IMR-90 (cell line): ENCODE data around the gene AXIN2. TPM values are rescaled to one million over a fixed set of nuclear protein-coding genes. Genes with fewer than 3 reads are reported as not detected.

Experiments
- ATAC-seq: fragments of 200-7000 bp; cut with Tn5 transposase; 2 replicates; pipeline ENCODE4 v1.9.1; 2020; ENCODE audit warnings: low read depth, mild to moderate bottlenecking, moderate library complexity
- BruUV-seq: library from RNA; stranded (reverse); fragments of 400-500 nt; replicated peaks from 2 replicates; lab custom pipeline; 2021; lab: Mats Ljungman, UMichigan
- CTCF ChIA-PET: fragments of 300-600 bp; formaldehyde crosslinking; extraction: SDS; loops from one replicate; lab custom pipeline; 2021; ENCODE audit warnings: antibody characterized with exemption; lab: Yijun Ruan, JAX
- POLR2A ChIA-PET: fragments of 300-600 bp; sonication (Branson Sonifier 250); formaldehyde crosslinking; loops from one replicate; lab custom pipeline; 2022; ENCODE audit warnings: antibody characterized with exemption; ENCODE audit not compliant: unreplicated experiment; lab: Charles Lee
- DNase-seq: peaks from one replicate; pipeline ENCODE4 v3.0.0; 2013
- H2AFZ ChIP-seq: replicated peaks from 2 replicates; pipeline ENCODE3; 2013; ENCODE audit warnings: low read length, mild to moderate bottlenecking; ENCODE audit not compliant: poor library complexity
- H2AK5ac ChIP-seq: 2 replicates; pipeline ENCODE4 v1.6.1; 2013; ENCODE audit warnings: low read depth, low read length, inconsistent platforms
- H2AK9ac ChIP-seq: replicated peaks from 2 replicates; pipeline ENCODE3; 2013; ENCODE audit warnings: mild to moderate bottlenecking, low read depth, low read length, moderate library complexity; ENCODE audit not compliant: poor library complexity
- H2BK120ac ChIP-seq: 2 replicates; pipeline ENCODE4 v1.6.1; 2013; ENCODE audit warnings: low read depth, low read length, inconsistent platforms
- H2BK15ac ChIP-seq: 3 replicates; pipeline ENCODE4 v1.6.1; 2013; ENCODE audit warnings: low read depth, low read length, inconsistent platforms
- H2BK20ac ChIP-seq: 2 replicates; pipeline ENCODE4 v1.6.1; 2013; ENCODE audit warnings: low read depth, mild to moderate bottlenecking, inconsistent platforms, low read length, moderate library complexity
- H2BK5ac ChIP-seq: 2 replicates; pipeline ENCODE4 v1.6.1; 2013; ENCODE audit warnings: mild to moderate bottlenecking, low read depth, low read length, inconsistent platforms; ENCODE audit not compliant: poor library complexity, severe bottlenecking
- H3K14ac ChIP-seq: replicated peaks from 2 replicates; pipeline ENCODE4 v1.6.1; 2013; ENCODE audit warnings: low read depth, low read length, inconsistent platforms
- H3K18ac ChIP-seq: 2 replicates; pipeline ENCODE4 v1.6.1; 2013; ENCODE audit warnings: low read depth, low read length, control low read depth
- H3K23ac ChIP-seq: 2 replicates; pipeline ENCODE4 v1.6.1; 2013; ENCODE audit warnings: low read depth, low read length, inconsistent platforms
- H3K27ac ChIP-seq: 2 replicates; pipeline ENCODE4 v1.5.1; 2013; ENCODE audit warnings: mild to moderate bottlenecking, control low read depth, low read length; ENCODE audit not compliant: insufficient read depth
- H3K27me3 ChIP-seq: 2 replicates; pipeline ENCODE4 v1.6.1; 2013; ENCODE audit warnings: low read length; ENCODE audit not compliant: control insufficient read depth, insufficient read depth
- H3K36me3 ChIP-seq: 2 replicates; pipeline ENCODE4 v1.6.1; 2013; ENCODE audit warnings: low read length, mixed read lengths; ENCODE audit not compliant: control insufficient read depth, insufficient read depth
- H3K4ac ChIP-seq: 2 replicates; pipeline ENCODE4 v1.6.1; 2013; ENCODE audit warnings: low read depth, low read length, inconsistent platforms
- H3K4me1 ChIP-seq: 2 replicates; pipeline ENCODE4 v1.6.1; 2013; ENCODE audit warnings: low read length, mixed read lengths; ENCODE audit not compliant: control insufficient read depth, insufficient read depth
- H3K4me2 ChIP-seq: 2 replicates; pipeline ENCODE4 v1.6.1; 2013; ENCODE audit warnings: low read depth, mild to moderate bottlenecking, control low read depth, low read length, moderate library complexity
- H3K4me3 ChIP-seq: 2 replicates; pipeline ENCODE4 v1.5.1; 2013; ENCODE audit warnings: low read depth, mild to moderate bottlenecking, control low read depth, low read length, moderate library complexity; ENCODE audit not compliant: insufficient read depth
- H3K56ac ChIP-seq: 2 replicates; pipeline ENCODE4 v1.6.1; 2013; ENCODE audit warnings: low read length, inconsistent platforms; ENCODE audit not compliant: insufficient read depth; ENCODE audit errors: extremely low read depth
- H3K79me1 ChIP-seq, 2 experiments: 2 replicates each; pipeline ENCODE4 v1.6.1; 2013; ENCODE audit warnings: low read length in 2 of 2, inconsistent platforms in 1 of 2, low read depth in 1 of 2
- H3K9ac ChIP-seq: 2 replicates; pipeline ENCODE4 v1.6.1; 2013; ENCODE audit warnings: low read depth, low read length, control low read depth
- H3K9me1 ChIP-seq: 2 replicates; pipeline ENCODE4 v1.6.1; 2013; ENCODE audit warnings: low read length, inconsistent platforms; ENCODE audit not compliant: insufficient read depth
- H3K9me3 ChIP-seq: 2 replicates; pipeline ENCODE4 v1.6.1; 2013; ENCODE audit warnings: low read length; ENCODE audit not compliant: control insufficient read depth, insufficient read depth
- H4K20me1 ChIP-seq: 2 replicates; pipeline ENCODE4 v1.6.1; 2013; ENCODE audit warnings: low read length, inconsistent platforms; ENCODE audit not compliant: insufficient read depth
- H4K5ac ChIP-seq: 2 replicates; pipeline ENCODE4 v1.6.1; 2013; ENCODE audit warnings: mild to moderate bottlenecking, low read depth, low read length, control low read depth
- H4K8ac ChIP-seq, 2 experiments: 2 replicates each; pipeline ENCODE4 v1.6.1; 2013; ENCODE audit warnings: low read depth in 2 of 2, low read length in 2 of 2, control low read depth in 1 of 2, inconsistent platforms in 1 of 2
- H4K91ac ChIP-seq: 2 replicates; pipeline ENCODE4 v1.6.1; 2013; ENCODE audit warnings: low read depth, low read length, inconsistent platforms; ENCODE audit not compliant: insufficient read depth
- BHLHE40 ChIP-seq: fragments of 150-350 bp; IDR thresholded peaks from 2 replicates; pipeline ENCODE4 v1.6.1; 2016; ENCODE audit warnings: mild to moderate bottlenecking, low read depth, low read length
- CEBPB ChIP-seq: IDR thresholded peaks from 2 replicates; pipeline ENCODE4 v1.6.1; 2012; ENCODE audit warnings: low read depth, low read length, improper control_type of control experiment
- CHD1 ChIP-seq: IDR thresholded peaks from 2 replicates; pipeline ENCODE4 v1.6.1; 2012; ENCODE audit warnings: low read depth, low read length, improper control_type of control experiment
- FOS ChIP-seq: fragments of 150-350 bp; IDR thresholded peaks from 2 replicates; pipeline ENCODE4 v1.6.1; 2016; ENCODE audit warnings: low read depth, low read length
- MAFK ChIP-seq: IDR thresholded peaks from 2 replicates; pipeline ENCODE4 v1.6.1; 2012; ENCODE audit warnings: low read depth, low read length, improper control_type of control experiment
- MAZ ChIP-seq: IDR thresholded peaks from 2 replicates; pipeline ENCODE4 v1.6.1; 2012; ENCODE audit warnings: low read depth, mild to moderate bottlenecking, low read length, improper control_type of control experiment, moderate library complexity, borderline replicate concordance
- MXI1 ChIP-seq: IDR thresholded peaks from 2 replicates; pipeline ENCODE4 v1.6.1; 2012; ENCODE audit warnings: low read depth, mild to moderate bottlenecking, low read length, moderate library complexity, borderline replicate concordance
- NFE2L2 ChIP-seq: fragments of 150-350 bp; IDR thresholded peaks from 2 replicates; pipeline ENCODE4 v1.6.1; 2016; ENCODE audit warnings: low read depth, mild to moderate bottlenecking, low read length
- POLR2A ChIP-seq: IDR thresholded peaks from 2 replicates; pipeline ENCODE4 v1.6.1; 2012; ENCODE audit warnings: mild to moderate bottlenecking, low read depth, low read length
- RAD21 ChIP-seq: IDR thresholded peaks from 2 replicates; pipeline ENCODE4 v1.6.1; 2012; ENCODE audit warnings: low read length, improper control_type of control experiment
- RCOR1 ChIP-seq: IDR thresholded peaks from 2 replicates; pipeline ENCODE4 v1.6.1; 2012; ENCODE audit warnings: mild to moderate bottlenecking, low read length, improper control_type of control experiment; ENCODE audit not compliant: insufficient replicate concordance
- RFX5 ChIP-seq: IDR thresholded peaks from 2 replicates; pipeline ENCODE4 v1.8.0; 2012; ENCODE audit warnings: low read depth, mild to moderate bottlenecking, low read length, moderate library complexity
- SMC3 ChIP-seq: fragments of 150-350 bp; IDR thresholded peaks from 2 replicates; pipeline ENCODE4 v1.6.1; 2016; ENCODE audit warnings: low read depth, mild to moderate bottlenecking, antibody characterized with exemption, low read length, moderate library complexity
- WGBS, 2 experiments: methylation state at CpG; one replicate each; pipeline versions ENCODE4 v1.1.5 to v1.1.7; 2013; ENCODE audit warnings: missing lambda C conversion rate in 2 of 2; ENCODE audit not compliant: insufficient read length in 1 of 2; ENCODE audit errors: extremely low coverage in 2 of 2; 5-methylcytosine and 5-hydroxymethylcytosine counted together
- dilution Hi-C: fragments of 300-500 bp; cut with HindIII; formaldehyde crosslinking; loops from one replicate; pipeline ENCODE4 v1.14.3; 2018; ENCODE audit warnings: low sequenced_read_pairs; ENCODE audit not compliant: unreplicated experiment
- in situ Hi-C: fragments of 300-500 bp; cut with MboI; formaldehyde crosslinking; loops from 3 replicates; pipeline ENCODE4 v1.14.3; 2019; ENCODE audit warnings: low sequenced_read_pairs, inconsistent platforms, mixed read lengths
- intact Hi-C: fragments of 100-400 bp; cut with micrococcal nuclease; formaldehyde crosslinking; loops from 2 replicates; pipeline ENCODE4 v1.10.0; 2022
- polyA plus RNA-seq, 3 experiments: library from polyadenylated mRNA; depleted of rRNA; stranded (reverse); fragments of >200 nt; gene quantifications; 2 replicates each; pipeline ENCODE4 v1.2.3, GENCODE V29; 2012; ENCODE audit warnings: low replicate concordance in 1 of 3
- total RNA-seq: library from RNA; depleted of rRNA; stranded (reverse); fragments of >200 nt; gene quantifications from 2 replicates; pipeline ENCODE4 v1.2.3, GENCODE V29; 2012
- TF ChIP-seq, protein P1 (sequence below): fragments of 150-350 bp; IDR thresholded peaks from 2 replicates; pipeline ENCODE4 v1.6.1; 2017; ENCODE audit warnings: mild to moderate bottlenecking, antibody characterized with exemption, low read length, low read depth
- TF ChIP-seq, protein P2 (sequence below): conservative IDR thresholded peaks from 2 replicates; pipeline ENCODE4 v1.5.1; 2012; ENCODE audit warnings: mild to moderate bottlenecking, low read depth, low read length, improper control_type of control experiment
- TF ChIP-seq, protein P3 (sequence below): fragments of 150-350 bp; IDR thresholded peaks from 2 replicates; pipeline ENCODE4 v1.6.1; 2016; ENCODE audit warnings: low read depth, mild to moderate bottlenecking, low read length, moderate library complexity, borderline replicate concordance

Gene AXIN2
- total and polyA plus RNA-seq, 2 of the 4 experiments (the other 2 are of a cell fraction) = 0.91 to 1.8 TPM

DNA sequence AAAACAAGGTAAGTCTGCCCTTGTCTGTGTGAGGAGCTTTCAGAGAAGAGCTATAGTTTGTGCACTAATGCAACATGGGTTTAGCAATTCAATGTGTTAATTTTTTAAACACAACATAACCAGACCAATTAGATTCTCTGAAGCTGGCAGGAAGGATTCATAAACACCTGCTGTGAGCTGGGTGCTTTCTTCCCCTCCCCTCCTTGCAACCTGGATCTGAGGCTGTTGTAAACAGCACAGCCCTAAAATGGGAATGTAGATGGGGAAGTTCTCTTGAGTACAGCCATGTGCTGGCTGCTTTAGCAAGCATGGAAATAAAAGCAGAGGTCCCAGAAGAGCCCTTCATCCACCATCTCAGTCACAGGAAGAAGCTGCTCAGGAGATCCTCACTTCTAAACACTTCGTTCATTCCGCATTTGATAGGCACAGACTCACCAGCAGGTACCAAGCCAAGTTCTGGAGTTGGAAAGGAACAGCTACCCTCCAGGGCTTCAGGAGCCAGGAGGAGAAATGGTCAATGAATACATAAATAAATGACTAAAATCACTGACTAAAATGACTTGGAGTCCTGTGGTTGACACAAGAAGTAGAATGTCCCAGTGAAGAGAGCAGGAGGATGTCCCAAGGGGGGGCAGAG lies 21.7 kb downstream of the AXIN2 start:
- TF ChIP-seq, protein P1, sequence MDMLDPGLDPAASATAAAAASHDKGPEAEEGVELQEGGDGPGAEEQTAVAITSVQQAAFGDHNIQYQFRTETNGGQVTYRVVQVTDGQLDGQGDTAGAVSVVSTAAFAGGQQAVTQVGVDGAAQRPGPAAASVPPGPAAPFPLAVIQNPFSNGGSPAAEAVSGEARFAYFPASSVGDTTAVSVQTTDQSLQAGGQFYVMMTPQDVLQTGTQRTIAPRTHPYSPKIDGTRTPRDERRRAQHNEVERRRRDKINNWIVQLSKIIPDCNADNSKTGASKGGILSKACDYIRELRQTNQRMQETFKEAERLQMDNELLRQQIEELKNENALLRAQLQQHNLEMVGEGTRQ = no peak
- no peak for TF ChIP-seq POLR2A
- TF ChIP-seq, protein P2, sequence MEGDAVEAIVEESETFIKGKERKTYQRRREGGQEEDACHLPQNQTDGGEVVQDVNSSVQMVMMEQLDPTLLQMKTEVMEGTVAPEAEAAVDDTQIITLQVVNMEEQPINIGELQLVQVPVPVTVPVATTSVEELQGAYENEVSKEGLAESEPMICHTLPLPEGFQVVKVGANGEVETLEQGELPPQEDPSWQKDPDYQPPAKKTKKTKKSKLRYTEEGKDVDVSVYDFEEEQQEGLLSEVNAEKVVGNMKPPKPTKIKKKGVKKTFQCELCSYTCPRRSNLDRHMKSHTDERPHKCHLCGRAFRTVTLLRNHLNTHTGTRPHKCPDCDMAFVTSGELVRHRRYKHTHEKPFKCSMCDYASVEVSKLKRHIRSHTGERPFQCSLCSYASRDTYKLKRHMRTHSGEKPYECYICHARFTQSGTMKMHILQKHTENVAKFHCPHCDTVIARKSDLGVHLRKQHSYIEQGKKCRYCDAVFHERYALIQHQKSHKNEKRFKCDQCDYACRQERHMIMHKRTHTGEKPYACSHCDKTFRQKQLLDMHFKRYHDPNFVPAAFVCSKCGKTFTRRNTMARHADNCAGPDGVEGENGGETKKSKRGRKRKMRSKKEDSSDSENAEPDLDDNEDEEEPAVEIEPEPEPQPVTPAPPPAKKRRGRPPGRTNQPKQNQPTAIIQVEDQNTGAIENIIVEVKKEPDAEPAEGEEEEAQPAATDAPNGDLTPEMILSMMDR = no peak
- TF ChIP-seq BHLHE40 = no peak
- TF ChIP-seq MXI1 = no peak
- no peak for TF ChIP-seq RFX5
- no peak for TF ChIP-seq SMC3
- no peak for TF ChIP-seq RCOR1
- no peak for TF ChIP-seq RAD21
- TF ChIP-seq NFE2L2 = no peak
- TF ChIP-seq, protein P3, sequence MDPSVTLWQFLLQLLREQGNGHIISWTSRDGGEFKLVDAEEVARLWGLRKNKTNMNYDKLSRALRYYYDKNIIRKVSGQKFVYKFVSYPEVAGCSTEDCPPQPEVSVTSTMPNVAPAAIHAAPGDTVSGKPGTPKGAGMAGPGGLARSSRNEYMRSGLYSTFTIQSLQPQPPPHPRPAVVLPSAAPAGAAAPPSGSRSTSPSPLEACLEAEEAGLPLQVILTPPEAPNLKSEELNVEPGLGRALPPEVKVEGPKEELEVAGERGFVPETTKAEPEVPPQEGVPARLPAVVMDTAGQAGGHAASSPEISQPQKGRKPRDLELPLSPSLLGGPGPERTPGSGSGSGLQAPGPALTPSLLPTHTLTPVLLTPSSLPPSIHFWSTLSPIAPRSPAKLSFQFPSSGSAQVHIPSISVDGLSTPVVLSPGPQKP = no peak
- no peak for TF ChIP-seq MAFK
- no peak for TF ChIP-seq FOS
- no peak for TF ChIP-seq CHD1
- no peak for TF ChIP-seq CEBPB
- no peak for TF ChIP-seq MAZ
- no peak overlapping the region for H3K4me2 ChIP-seq
- H3K27me3 ChIP-seq = no peaks in the 10 kb centered on the region
- BruUV-seq = no TSS peak
- H3K4me3 ChIP-seq = no peak overlapping the region
- no peak overlapping the region for H2AK5ac ChIP-seq
- no peak overlapping the region for H3K56ac ChIP-seq
- no peak overlapping the region for H2BK5ac ChIP-seq
- H3K14ac ChIP-seq = no peak overlapping the region
- dilution Hi-C loops = no loop called here
- H3K36me3 ChIP-seq = peaks cover 22% of the 10 kb centered on the region; the same call in 1 of the 2 replicates
- no peak for DNase-seq
- no peak overlapping the region for H4K8ac ChIP-seq
- intact Hi-C loops = no loop called here
- no peak overlapping the region for H2AFZ ChIP-seq
- H4K20me1 ChIP-seq = no peaks in the 10 kb centered on the region
- H3K4me1 ChIP-seq = peaks cover 6% of the 10 kb centered on the region
- no peak overlapping the region for H3K9ac ChIP-seq
- H3K27ac ChIP-seq = no peak overlapping the region
- CTCF ChIA-PET = no interaction called here
- H2BK15ac ChIP-seq = no peak overlapping the region
- no peak overlapping the region for H2BK120ac ChIP-seq
- H3K23ac ChIP-seq = no peak overlapping the region
- no peak for ATAC-seq
- in situ Hi-C loops = no loop called here
- no peak overlapping the region for H3K18ac ChIP-seq
- H3K9me3 ChIP-seq = no peaks in the 10 kb centered on the region
- no CpG with 5 or more reads among the region's 2 CpGs for WGBS, 2 experiments
- no peak overlapping the region for H3K4ac ChIP-seq
- H2AK9ac ChIP-seq = no peak overlapping the region
- H3K79me1 ChIP-seq = no peaks in the 10 kb centered on the region
- H4K5ac ChIP-seq = no peak overlapping the region
- POLR2A ChIA-PET = no interaction called here
- H2BK20ac ChIP-seq = no peak overlapping the region
- H4K91ac ChIP-seq = no peak overlapping the region
- no peaks in the 10 kb centered on the region for H3K9me1 ChIP-seq
